IMR-90 (cell line): Measurements from ENCODE around the gene FAM98B. TPM values are rescaled to one million over a fixed set of nuclear protein-coding genes. Genes with fewer than 3 reads are reported as not detected.

ENCODE experiments used
- ATAC-seq: fragments of 200-7000 bp; cut with Tn5 transposase; 2 replicates; pipeline ENCODE4 v1.9.1; 2020; ENCODE audit warnings: low read depth, mild to moderate bottlenecking, moderate library complexity
- BruUV-seq: library from RNA; stranded (reverse); fragments of 400-500 nt; replicated peaks from 2 replicates; lab custom pipeline; 2021; lab: Mats Ljungman, UMichigan
- CTCF ChIA-PET: fragments of 300-600 bp; formaldehyde crosslinking; extraction: SDS; loops from one replicate; lab custom pipeline; 2021; ENCODE audit warnings: antibody characterized with exemption; lab: Yijun Ruan, JAX
- POLR2A ChIA-PET: fragments of 300-600 bp; sonication (Branson Sonifier 250); formaldehyde crosslinking; loops from one replicate; lab custom pipeline; 2022; ENCODE audit warnings: antibody characterized with exemption; ENCODE audit not compliant: unreplicated experiment; lab: Charles Lee
- DNase-seq: peaks from one replicate; pipeline ENCODE4 v3.0.0; 2013
- H2AFZ ChIP-seq: replicated peaks from 2 replicates; pipeline ENCODE3; 2013; ENCODE audit warnings: low read length, mild to moderate bottlenecking; ENCODE audit not compliant: poor library complexity
- H2AK5ac ChIP-seq: 2 replicates; pipeline ENCODE4 v1.6.1; 2013; ENCODE audit warnings: low read depth, low read length, inconsistent platforms
- H2AK9ac ChIP-seq: replicated peaks from 2 replicates; pipeline ENCODE3; 2013; ENCODE audit warnings: mild to moderate bottlenecking, low read depth, low read length, moderate library complexity; ENCODE audit not compliant: poor library complexity
- H2BK120ac ChIP-seq: 2 replicates; pipeline ENCODE4 v1.6.1; 2013; ENCODE audit warnings: low read depth, low read length, inconsistent platforms
- H2BK15ac ChIP-seq: 3 replicates; pipeline ENCODE4 v1.6.1; 2013; ENCODE audit warnings: low read depth, low read length, inconsistent platforms
- H2BK20ac ChIP-seq: 2 replicates; pipeline ENCODE4 v1.6.1; 2013; ENCODE audit warnings: low read depth, mild to moderate bottlenecking, inconsistent platforms, low read length, moderate library complexity
- H2BK5ac ChIP-seq: 2 replicates; pipeline ENCODE4 v1.6.1; 2013; ENCODE audit warnings: mild to moderate bottlenecking, low read depth, low read length, inconsistent platforms; ENCODE audit not compliant: poor library complexity, severe bottlenecking
- H3K14ac ChIP-seq: replicated peaks from 2 replicates; pipeline ENCODE4 v1.6.1; 2013; ENCODE audit warnings: low read depth, low read length, inconsistent platforms
- H3K18ac ChIP-seq: 2 replicates; pipeline ENCODE4 v1.6.1; 2013; ENCODE audit warnings: low read depth, low read length, control low read depth
- H3K23ac ChIP-seq: 2 replicates; pipeline ENCODE4 v1.6.1; 2013; ENCODE audit warnings: low read depth, low read length, inconsistent platforms
- H3K27ac ChIP-seq: 2 replicates; pipeline ENCODE4 v1.5.1; 2013; ENCODE audit warnings: mild to moderate bottlenecking, control low read depth, low read length; ENCODE audit not compliant: insufficient read depth
- H3K27me3 ChIP-seq: 2 replicates; pipeline ENCODE4 v1.6.1; 2013; ENCODE audit warnings: low read length; ENCODE audit not compliant: control insufficient read depth, insufficient read depth
- H3K36me3 ChIP-seq: 2 replicates; pipeline ENCODE4 v1.6.1; 2013; ENCODE audit warnings: low read length, mixed read lengths; ENCODE audit not compliant: control insufficient read depth, insufficient read depth
- H3K4ac ChIP-seq: 2 replicates; pipeline ENCODE4 v1.6.1; 2013; ENCODE audit warnings: low read depth, low read length, inconsistent platforms
- H3K4me1 ChIP-seq: 2 replicates; pipeline ENCODE4 v1.6.1; 2013; ENCODE audit warnings: low read length, mixed read lengths; ENCODE audit not compliant: control insufficient read depth, insufficient read depth
- H3K4me2 ChIP-seq: 2 replicates; pipeline ENCODE4 v1.6.1; 2013; ENCODE audit warnings: low read depth, mild to moderate bottlenecking, control low read depth, low read length, moderate library complexity
- H3K4me3 ChIP-seq: 2 replicates; pipeline ENCODE4 v1.5.1; 2013; ENCODE audit warnings: low read depth, mild to moderate bottlenecking, control low read depth, low read length, moderate library complexity; ENCODE audit not compliant: insufficient read depth
- H3K56ac ChIP-seq: 2 replicates; pipeline ENCODE4 v1.6.1; 2013; ENCODE audit warnings: low read length, inconsistent platforms; ENCODE audit not compliant: insufficient read depth; ENCODE audit errors: extremely low read depth
- H3K79me1 ChIP-seq, 2 experiments: 2 replicates each; pipeline ENCODE4 v1.6.1; 2013; ENCODE audit warnings: low read length in 2 of 2, inconsistent platforms in 1 of 2, low read depth in 1 of 2
- H3K9ac ChIP-seq: 2 replicates; pipeline ENCODE4 v1.6.1; 2013; ENCODE audit warnings: low read depth, low read length, control low read depth
- H3K9me1 ChIP-seq: 2 replicates; pipeline ENCODE4 v1.6.1; 2013; ENCODE audit warnings: low read length, inconsistent platforms; ENCODE audit not compliant: insufficient read depth
- H3K9me3 ChIP-seq: 2 replicates; pipeline ENCODE4 v1.6.1; 2013; ENCODE audit warnings: low read length; ENCODE audit not compliant: control insufficient read depth, insufficient read depth
- H4K20me1 ChIP-seq: 2 replicates; pipeline ENCODE4 v1.6.1; 2013; ENCODE audit warnings: low read length, inconsistent platforms; ENCODE audit not compliant: insufficient read depth
- H4K5ac ChIP-seq: 2 replicates; pipeline ENCODE4 v1.6.1; 2013; ENCODE audit warnings: mild to moderate bottlenecking, low read depth, low read length, control low read depth
- H4K8ac ChIP-seq, 2 experiments: 2 replicates each; pipeline ENCODE4 v1.6.1; 2013; ENCODE audit warnings: low read depth in 2 of 2, low read length in 2 of 2, control low read depth in 1 of 2, inconsistent platforms in 1 of 2
- H4K91ac ChIP-seq: 2 replicates; pipeline ENCODE4 v1.6.1; 2013; ENCODE audit warnings: low read depth, low read length, inconsistent platforms; ENCODE audit not compliant: insufficient read depth
- BHLHE40 ChIP-seq: fragments of 150-350 bp; IDR thresholded peaks from 2 replicates; pipeline ENCODE4 v1.6.1; 2016; ENCODE audit warnings: mild to moderate bottlenecking, low read depth, low read length
- CHD1 ChIP-seq: IDR thresholded peaks from 2 replicates; pipeline ENCODE4 v1.6.1; 2012; ENCODE audit warnings: low read depth, low read length, improper control_type of control experiment
- NFE2L2 ChIP-seq: fragments of 150-350 bp; IDR thresholded peaks from 2 replicates; pipeline ENCODE4 v1.6.1; 2016; ENCODE audit warnings: low read depth, mild to moderate bottlenecking, low read length
- WGBS, 2 experiments: methylation state at CpG; one replicate each; pipeline versions ENCODE4 v1.1.5 to v1.1.7; 2013; ENCODE audit warnings: missing lambda C conversion rate in 2 of 2; ENCODE audit not compliant: insufficient read length in 1 of 2; ENCODE audit errors: extremely low coverage in 2 of 2; 5-methylcytosine and 5-hydroxymethylcytosine counted together
- dilution Hi-C: fragments of 300-500 bp; cut with HindIII; formaldehyde crosslinking; loops from one replicate; pipeline ENCODE4 v1.14.3; 2018; ENCODE audit warnings: low sequenced_read_pairs; ENCODE audit not compliant: unreplicated experiment
- in situ Hi-C: fragments of 300-500 bp; cut with MboI; formaldehyde crosslinking; loops from 3 replicates; pipeline ENCODE4 v1.14.3; 2019; ENCODE audit warnings: low sequenced_read_pairs, inconsistent platforms, mixed read lengths
- intact Hi-C: fragments of 100-400 bp; cut with micrococcal nuclease; formaldehyde crosslinking; loops from 2 replicates; pipeline ENCODE4 v1.10.0; 2022
- polyA plus RNA-seq, 3 experiments: library from polyadenylated mRNA; depleted of rRNA; stranded (reverse); fragments of >200 nt; gene quantifications; 2 replicates each; pipeline ENCODE4 v1.2.3, GENCODE V29; 2012; ENCODE audit warnings: low replicate concordance in 1 of 3
- total RNA-seq: library from RNA; depleted of rRNA; stranded (reverse); fragments of >200 nt; gene quantifications from 2 replicates; pipeline ENCODE4 v1.2.3, GENCODE V29; 2012
- TF ChIP-seq, protein P1 (sequence below): conservative IDR thresholded peaks from 2 replicates; pipeline ENCODE4 v1.5.1; 2012; ENCODE audit warnings: mild to moderate bottlenecking, low read depth, low read length, improper control_type of control experiment

Gene FAM98B
- total and polyA plus RNA-seq, 2 of the 4 experiments (the other 2 are of a cell fraction) = 2.7 to 12.2 TPM

DNA sequence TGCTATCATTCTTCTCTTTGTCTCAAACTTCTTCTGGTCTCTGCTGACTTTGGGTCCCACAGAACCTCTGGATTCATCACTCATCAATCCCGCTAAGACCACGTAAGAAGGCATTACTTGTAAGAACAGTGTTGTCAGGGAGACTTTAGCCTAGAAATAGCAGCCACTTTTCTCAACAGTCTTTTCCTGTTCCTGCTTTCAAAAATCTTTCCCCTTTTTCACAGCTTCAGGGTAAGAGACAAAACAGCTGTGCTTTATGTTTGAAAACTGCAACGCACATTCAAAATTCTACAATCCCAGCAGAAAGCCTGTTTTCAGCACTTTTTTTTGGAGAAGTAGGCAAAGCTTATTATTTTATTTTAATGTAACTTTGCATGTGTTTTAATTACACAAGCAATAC lies 42.0 kb upstream of the FAM98B start:
- WGBS, 2 experiments = no CpG with 5 or more reads among the region's 3 CpGs
- H3K4ac ChIP-seq = no peak overlapping the region
- in situ Hi-C loops (loop anchor here (10.0 kb wide), 1 partner anchor 417 kb away; no protein-coding TSS in a partner anchor), intact Hi-C loops (loop anchor here (2.0 to 5.0 kb wide), 2 partner anchors 157 to 280 kb away; no protein-coding TSS in a partner anchor), dilution Hi-C loops (no loop called here)
- no peak overlapping the region for H2BK120ac ChIP-seq
- CTCF ChIA-PET = no interaction called here
- no peak overlapping the region for H3K27ac ChIP-seq
- H3K9me1 ChIP-seq = no peaks in the 10 kb centered on the region
- no peak overlapping the region for H3K4me3 ChIP-seq
- H2BK15ac ChIP-seq = no peak overlapping the region
- no peak overlapping the region for H3K18ac ChIP-seq
- ATAC-seq (no peak), DNase-seq (no peak)
- H4K20me1 ChIP-seq = no peaks in the 10 kb centered on the region
- H3K14ac ChIP-seq = no peak overlapping the region
- H2AK9ac ChIP-seq = no peak overlapping the region
- no peaks in the 10 kb centered on the region for H3K4me1 ChIP-seq
- POLR2A ChIA-PET = no interaction called here
- no peak overlapping the region for H3K4me2 ChIP-seq
- peaks cover 12% of the 10 kb centered on the region for H3K27me3 ChIP-seq
- H4K8ac ChIP-seq = no peak overlapping the region
- H3K9me3 ChIP-seq = no peaks in the 10 kb centered on the region
- H4K91ac ChIP-seq = no peak overlapping the region
- H3K79me1 ChIP-seq = no peaks in the 10 kb centered on the region
- H3K56ac ChIP-seq = no peak overlapping the region
- TF ChIP-seq NFE2L2 = no peak
- no peak for TF ChIP-seq BHLHE40
- TF ChIP-seq, protein P1, sequence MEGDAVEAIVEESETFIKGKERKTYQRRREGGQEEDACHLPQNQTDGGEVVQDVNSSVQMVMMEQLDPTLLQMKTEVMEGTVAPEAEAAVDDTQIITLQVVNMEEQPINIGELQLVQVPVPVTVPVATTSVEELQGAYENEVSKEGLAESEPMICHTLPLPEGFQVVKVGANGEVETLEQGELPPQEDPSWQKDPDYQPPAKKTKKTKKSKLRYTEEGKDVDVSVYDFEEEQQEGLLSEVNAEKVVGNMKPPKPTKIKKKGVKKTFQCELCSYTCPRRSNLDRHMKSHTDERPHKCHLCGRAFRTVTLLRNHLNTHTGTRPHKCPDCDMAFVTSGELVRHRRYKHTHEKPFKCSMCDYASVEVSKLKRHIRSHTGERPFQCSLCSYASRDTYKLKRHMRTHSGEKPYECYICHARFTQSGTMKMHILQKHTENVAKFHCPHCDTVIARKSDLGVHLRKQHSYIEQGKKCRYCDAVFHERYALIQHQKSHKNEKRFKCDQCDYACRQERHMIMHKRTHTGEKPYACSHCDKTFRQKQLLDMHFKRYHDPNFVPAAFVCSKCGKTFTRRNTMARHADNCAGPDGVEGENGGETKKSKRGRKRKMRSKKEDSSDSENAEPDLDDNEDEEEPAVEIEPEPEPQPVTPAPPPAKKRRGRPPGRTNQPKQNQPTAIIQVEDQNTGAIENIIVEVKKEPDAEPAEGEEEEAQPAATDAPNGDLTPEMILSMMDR = no peak
- TF ChIP-seq CHD1 = no peak
- H2BK20ac ChIP-seq = no peak overlapping the region
- no peak overlapping the region for H2AK5ac ChIP-seq
- H2BK5ac ChIP-seq = no peak overlapping the region
- no peak overlapping the region for H3K9ac ChIP-seq
- H4K5ac ChIP-seq = no peak overlapping the region
- H2AFZ ChIP-seq = no peak overlapping the region
- no peak overlapping the region for H3K23ac ChIP-seq
- H3K36me3 ChIP-seq = no peaks in the 10 kb centered on the region
- no TSS peak for BruUV-seq
